OCI-LY1 (cell line): Measurements from ENCODE around the gene C17orf50.

ENCODE experiments used
- H2AFZ ChIP-seq: fragments of 200-600 bp; sonication (generic), shearing (Covaris generic); 2 replicates; pipeline ENCODE4 v1.6.0; 2014; ENCODE audit warnings: antibody characterized with exemption, mild to moderate bottlenecking, low read length
- H3F3A ChIP-seq: fragments of 200-600 bp; sonication (generic), shearing (Covaris generic); 2 replicates; pipeline ENCODE4 v1.6.0; 2014; ENCODE audit warnings: mild to moderate bottlenecking, antibody characterized with exemption, low read length, moderate library complexity; ENCODE audit not compliant: insufficient read depth
- H3K27ac ChIP-seq: fragments of 200-600 bp; sonication (generic); 2 replicates; pipeline ENCODE4 v1.5.1; 2014; ENCODE audit warnings: low read length, mixed run types, mild to moderate bottlenecking, low read depth; ENCODE audit not compliant: poor library complexity, severe bottlenecking
- H3K27me3 ChIP-seq: fragments of 200-600 bp; sonication (generic); 2 replicates; pipeline ENCODE4 v1.6.0; 2014; ENCODE audit warnings: antibody characterized with exemption, mild to moderate bottlenecking, low read length, moderate library complexity; ENCODE audit not compliant: insufficient read depth
- H3K36me3 ChIP-seq: fragments of 200-600 bp; sonication (generic); 2 replicates; pipeline ENCODE4 v1.6.1; 2014; ENCODE audit warnings: mild to moderate bottlenecking, antibody characterized with exemption, low read length, moderate library complexity, mixed read lengths; ENCODE audit not compliant: insufficient read depth
- H3K4me1 ChIP-seq: fragments of 200-600 bp; sonication (generic); 2 replicates; pipeline ENCODE4 v1.5.1; 2014; ENCODE audit warnings: mild to moderate bottlenecking, low read length, moderate library complexity; ENCODE audit not compliant: insufficient read depth, severe bottlenecking
- H3K4me2 ChIP-seq: fragments of 200-600 bp; sonication (generic), shearing (Covaris generic); 2 replicates; pipeline ENCODE4 v1.6.1; 2014; ENCODE audit warnings: low read length
- H3K4me3 ChIP-seq: fragments of 200-600 bp; sonication (generic); 2 replicates; pipeline ENCODE4 v1.5.1; 2014; ENCODE audit warnings: low read length, low read depth, mild to moderate bottlenecking, mixed read lengths; ENCODE audit not compliant: poor library complexity, severe bottlenecking
- H3K79me2 ChIP-seq: fragments of 200-600 bp; shearing (Covaris generic); 2 replicates; pipeline ENCODE4 v1.6.1; 2016; ENCODE audit warnings: mixed run types, low read length, mixed read lengths; ENCODE audit not compliant: insufficient read depth
- H3K9ac ChIP-seq: fragments of 200-600 bp; sonication (generic), shearing (Covaris generic); 2 replicates; pipeline ENCODE4 v1.6.1; 2014; ENCODE audit warnings: mild to moderate bottlenecking, low read length, mixed read lengths
- H3K9me2 ChIP-seq: fragments of 200-600 bp; sonication (generic), shearing (Covaris generic); 2 replicates; pipeline ENCODE4 v1.6.1; 2014; ENCODE audit warnings: low read depth, mild to moderate bottlenecking, low read length, mixed read lengths
- H3K9me3 ChIP-seq: fragments of 200-600 bp; shearing (Covaris generic); 2 replicates; pipeline ENCODE4 v1.6.1; 2014; ENCODE audit warnings: low read length, mixed read lengths
- H4K20me1 ChIP-seq: fragments of 200-600 bp; sonication (generic), shearing (Covaris generic); 2 replicates; pipeline ENCODE4 v1.6.0; 2016; ENCODE audit warnings: mild to moderate bottlenecking, low read length; ENCODE audit not compliant: insufficient read depth
- EZH2 ChIP-seq: fragments of 200-600 bp; sonication (generic), shearing (Covaris generic); IDR thresholded peaks from 2 replicates; pipeline ENCODE4 v1.8.0; 2017; ENCODE audit warnings: borderline replicate concordance, mixed run types, mild to moderate bottlenecking, antibody characterized with exemption, low read length, moderate library complexity, mixed read lengths
- TF ChIP-seq, protein P1 (sequence below): fragments of 200-600 bp; sonication (generic), shearing (Covaris generic); IDR thresholded peaks from 2 replicates; pipeline ENCODE4 v1.5.1; 2017; ENCODE audit warnings: mild to moderate bottlenecking, antibody characterized with exemption, low read length, moderate library complexity, mixed read lengths

The C17orf50 gene

DNA sequence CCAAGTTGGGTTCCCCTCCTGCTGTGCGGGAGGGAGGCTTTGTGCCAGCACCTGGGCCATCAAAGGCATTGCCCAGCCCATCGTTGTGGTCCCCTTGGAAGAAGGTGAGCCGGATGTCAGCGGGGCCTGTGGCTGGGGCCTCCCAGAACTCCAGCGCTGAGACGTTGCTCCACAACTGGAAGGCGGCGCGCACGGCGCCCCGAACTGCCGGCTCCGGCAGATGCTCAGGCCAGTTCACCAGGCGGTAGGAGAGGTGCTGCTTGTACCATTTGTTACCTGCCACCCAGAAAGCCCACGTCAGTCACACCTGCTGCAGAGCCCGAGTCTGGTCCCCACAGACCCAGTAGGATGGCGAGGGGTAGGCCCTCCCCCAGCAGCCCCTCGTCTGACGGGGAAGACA lies 12.4 kb downstream of the C17orf50 start:
- H2AFZ ChIP-seq = no peak overlapping the region
- H3K27ac ChIP-seq = no peak overlapping the region
- H3K4me1 ChIP-seq = no peaks in the 10 kb centered on the region
- TF ChIP-seq, protein P1, sequence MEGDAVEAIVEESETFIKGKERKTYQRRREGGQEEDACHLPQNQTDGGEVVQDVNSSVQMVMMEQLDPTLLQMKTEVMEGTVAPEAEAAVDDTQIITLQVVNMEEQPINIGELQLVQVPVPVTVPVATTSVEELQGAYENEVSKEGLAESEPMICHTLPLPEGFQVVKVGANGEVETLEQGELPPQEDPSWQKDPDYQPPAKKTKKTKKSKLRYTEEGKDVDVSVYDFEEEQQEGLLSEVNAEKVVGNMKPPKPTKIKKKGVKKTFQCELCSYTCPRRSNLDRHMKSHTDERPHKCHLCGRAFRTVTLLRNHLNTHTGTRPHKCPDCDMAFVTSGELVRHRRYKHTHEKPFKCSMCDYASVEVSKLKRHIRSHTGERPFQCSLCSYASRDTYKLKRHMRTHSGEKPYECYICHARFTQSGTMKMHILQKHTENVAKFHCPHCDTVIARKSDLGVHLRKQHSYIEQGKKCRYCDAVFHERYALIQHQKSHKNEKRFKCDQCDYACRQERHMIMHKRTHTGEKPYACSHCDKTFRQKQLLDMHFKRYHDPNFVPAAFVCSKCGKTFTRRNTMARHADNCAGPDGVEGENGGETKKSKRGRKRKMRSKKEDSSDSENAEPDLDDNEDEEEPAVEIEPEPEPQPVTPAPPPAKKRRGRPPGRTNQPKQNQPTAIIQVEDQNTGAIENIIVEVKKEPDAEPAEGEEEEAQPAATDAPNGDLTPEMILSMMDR = no peak
- TF ChIP-seq EZH2 = no peak
- H3K4me2 ChIP-seq = no peak overlapping the region
- no peaks in the 10 kb centered on the region for H3F3A ChIP-seq
- no peaks in the 10 kb centered on the region for H4K20me1 ChIP-seq
- H3K9me3 ChIP-seq = no peaks in the 10 kb centered on the region
- no peaks in the 10 kb centered on the region for H3K9me2 ChIP-seq
- no peak overlapping the region for H3K9ac ChIP-seq
- no peak overlapping the region for H3K4me3 ChIP-seq
- 0 out of 2 replicates have a peak, but pooled peaks cover 5% of the 10 kb centered on the region for H3K27me3 ChIP-seq
- H3K36me3 ChIP-seq = no peaks in the 10 kb centered on the region
- no peaks in the 10 kb centered on the region for H3K79me2 ChIP-seq

DNA sequence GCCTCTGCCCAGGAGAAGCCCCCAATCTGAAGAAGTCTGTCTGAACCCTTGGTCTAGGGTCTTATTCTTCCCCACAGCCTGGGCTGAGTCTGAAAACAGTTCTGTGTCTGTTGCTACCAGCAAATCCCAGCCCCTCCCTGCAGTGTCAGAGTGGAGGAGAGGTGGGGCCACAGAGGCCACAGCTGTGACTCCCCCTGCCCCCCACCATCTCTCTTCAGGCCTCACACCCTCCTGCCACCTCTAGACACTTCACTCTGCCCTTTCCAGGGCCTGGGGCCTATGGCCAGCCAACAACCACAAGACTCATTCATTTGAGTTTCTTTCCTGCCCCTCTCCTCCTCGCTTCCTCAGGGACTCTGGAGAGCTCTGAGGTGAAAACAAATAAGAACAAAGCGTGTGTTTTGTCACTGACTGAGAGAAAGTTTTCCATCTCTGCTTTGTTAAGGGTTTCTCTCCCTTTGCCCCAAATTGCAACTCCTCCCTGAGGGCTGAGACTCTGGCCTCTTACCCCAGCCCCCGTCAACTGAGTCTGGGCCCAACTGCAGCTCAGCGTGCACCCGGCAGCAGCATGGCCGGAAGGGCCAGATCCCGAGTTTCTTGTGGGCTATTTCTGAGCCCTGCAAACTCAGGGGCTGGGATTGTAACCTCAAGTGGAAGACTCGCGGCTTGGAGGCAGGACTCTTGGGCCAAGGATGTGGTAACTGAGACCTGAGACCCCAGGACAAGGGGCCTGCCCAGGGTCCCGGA lies 13.2 kb downstream of the C17orf50 start:
- Histone ChIP-seq H3K79me2 (no peaks in the 10 kb centered on the region), H3K27ac (no peak overlapping the region), H3K9me3 (no peaks in the 10 kb centered on the region), H3F3A (no peaks in the 10 kb centered on the region), H3K4me2 (no peak overlapping the region), H3K9ac (no peak overlapping the region), H3K4me1 (no peaks in the 10 kb centered on the region), H3K4me3 (no peak overlapping the region), H3K27me3 (0 out of 2 replicates have a peak, but pooled peaks cover 5% of the 10 kb centered on the region), H4K20me1 (no peaks in the 10 kb centered on the region), H3K9me2 (no peaks in the 10 kb centered on the region), H2AFZ (no peak overlapping the region), H3K36me3 (no peaks in the 10 kb centered on the region)
- TF ChIP-seq, protein P1 = no peak
- TF ChIP-seq EZH2 = no peak

DNA sequence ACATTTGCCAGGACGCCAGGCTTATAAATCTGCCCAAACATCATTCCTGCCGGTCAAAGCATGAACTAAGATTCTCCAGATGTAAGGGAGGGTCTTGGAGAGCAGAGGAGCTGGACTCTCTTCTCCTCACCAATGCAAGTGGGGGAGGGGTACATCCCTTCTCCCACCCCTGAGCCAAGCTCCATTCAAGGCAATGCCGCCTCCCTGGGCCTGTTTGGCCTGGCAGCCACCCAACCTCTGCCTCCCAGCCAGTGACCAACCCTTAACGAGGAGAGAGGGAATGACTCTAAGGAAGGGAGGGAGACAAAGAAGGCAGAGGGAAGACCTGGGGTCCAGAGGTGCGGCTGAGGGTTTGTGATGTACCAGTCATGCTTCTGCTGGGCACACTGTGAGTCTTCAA lies 13.8 kb downstream of the C17orf50 start:
- no peaks in the 10 kb centered on the region for H3K36me3 ChIP-seq
- H3F3A ChIP-seq = no peaks in the 10 kb centered on the region
- no peaks in the 10 kb centered on the region for H3K79me2 ChIP-seq
- H3K4me3 ChIP-seq = no peak overlapping the region
- no peak overlapping the region for H3K27ac ChIP-seq
- no peaks in the 10 kb centered on the region for H3K9me3 ChIP-seq
- H3K4me2 ChIP-seq = no peak overlapping the region
- H4K20me1 ChIP-seq = no peaks in the 10 kb centered on the region
- no peaks in the 10 kb centered on the region for H3K9me2 ChIP-seq
- H2AFZ ChIP-seq = no peak overlapping the region
- TF ChIP-seq EZH2 = no peak
- TF ChIP-seq, protein P1 = no peak
- 0 out of 2 replicates have a peak, but pooled peaks cover 5% of the 10 kb centered on the region for H3K27me3 ChIP-seq
- H3K4me1 ChIP-seq = no peaks in the 10 kb centered on the region
- H3K9ac ChIP-seq = no peak overlapping the region
